Panc1 (cell line): ENCODE results near the gene FAM72B.
"Not testable (repeated sequence)": the region's sequence is repeated elsewhere in the genome, so short reads cannot be mapped to it uniquely, and the experiment has no call there.

Experiments used
- CTCF ChIP-seq: fragments of 450-650 bp; IDR thresholded peaks from 2 replicates; pipeline ENCODE4 v1.5.1; 2017; ENCODE audit warnings: mild to moderate bottlenecking
- POLR2AphosphoS5 ChIP-seq: IDR thresholded peaks from 2 replicates; pipeline ENCODE4 v1.6.1; 2012; ENCODE audit warnings: mild to moderate bottlenecking, low read depth, low read length, moderate library complexity
- SIN3A ChIP-seq: IDR thresholded peaks from 2 replicates; pipeline ENCODE4 v1.6.1; 2012; ENCODE audit warnings: low read depth, mild to moderate bottlenecking, low read length, moderate library complexity, borderline replicate concordance; ENCODE audit not compliant: insufficient read depth

- TF ChIP-seq CTCF, SIN3A: not testable (repeated sequence)
- peak; percentile 65; the same call in 1 of the 2 replicates for TF ChIP-seq POLR2AphosphoS5
These were observed 65.7 kb downstream of the FAM72B start for GRCh38 chr1:121118480-121118824.
